ENCODE measurements around the gene BROX. TPM values are rescaled to one million over a fixed set of nuclear protein-coding genes. Genes with fewer than 3 reads are reported as not detected.

BROX gene
- polyA plus RNA-seq, 2 of the 4 experiments (the other 2 are of a cell fraction): 9.9 to 20.1 TPM

GRCh38 chr1:222777977-222778376 lies 65.6 kb downstream of the BROX start:
- Histone ChIP-seq H3K9me3 (no peaks in the 10 kb centered on the region), H3K27ac (peak overlapping the region in 1 of 2 experiments; percentile 51; a peak in 1 of 6 replicates), H3K4me1 (peaks cover 15% of the 10 kb centered on the region), H3K4me3 (no peak overlapping the region), H3K4me2 (peak overlapping the region; percentile 56)
- FAIRE-seq (peak; percentile 68), ATAC-seq (no peak), DNase-seq (ENCODE audit: low read depth in 1 of 2, low spot score in 1 of 2) (peak in 1 of 2 experiments; percentile 36)
- POLR2A ChIA-PET: no interaction called here
- WGBS (ENCODE audit: missing lambda C conversion rate): 4% methylated on average over 2 of the region's 2 CpGs
- CTCF ChIA-PET: interaction anchor here (0.5 kb wide), 1 partner anchor 355 kb away, joined by 3 read pairs; no protein-coding TSS in a partner anchor
- TF ChIP-seq FOSL2 (IDR thresholded peaks at IDR 0.05): no peak
- TF ChIP-seq FOSL2 (CRISPR knock-in tag; IDR thresholded peaks at IDR 0.05): peak; percentile 39
- no peak for TF ChIP-seq RFX5 (IDR thresholded peaks at IDR 0.05)
- TF ChIP-seq MAZ (IDR thresholded peaks at IDR 0.05; ENCODE audit: borderline replicate concordance, low read depth, low read length): no peak
- TF ChIP-seq BCL3 (IDR thresholded peaks at IDR 0.05): no peak
- TF ChIP-seq CEBPB (IDR thresholded peaks at IDR 0.05): peak; percentile 58 to 74; a peak in 3 of 4 replicates
- no peak for TF ChIP-seq RNF2 (IDR thresholded peaks at IDR 0.05; ENCODE audit: borderline replicate concordance, low read depth)
- TF ChIP-seq JUNB (IDR thresholded peaks at IDR 0.05): no peak
- TF ChIP-seq PBX3 (IDR thresholded peaks at IDR 0.05): no peak

GRCh38 chr1:222781251-222781650 lies 68.9 kb downstream of the BROX start:
- no peak overlapping the region for H3K4me3 ChIP-seq
- no peaks in the 10 kb centered on the region for H3K9me3 ChIP-seq
- DNase-seq (ENCODE audit: low read depth in 1 of 2, low spot score in 1 of 2) (no peak), FAIRE-seq (no peak), ATAC-seq (no peak)
- H3K4me1 ChIP-seq: peaks cover 20% of the 10 kb centered on the region
- TF ChIP-seq NPAS2 (CRISPR knock-in tag; IDR thresholded peaks at IDR 0.05; ENCODE audit: borderline replicate concordance) (no peak), ZSCAN20 (CRISPR knock-in tag; IDR thresholded peaks at IDR 0.05) (no peak), MAX (IDR thresholded peaks at IDR 0.05) (no peak), BCL3 (IDR thresholded peaks at IDR 0.05) (no peak), RNF2 (IDR thresholded peaks at IDR 0.05; ENCODE audit: borderline replicate concordance, low read depth) (no peak), E2F6 (IDR thresholded peaks at IDR 0.05; ENCODE audit: borderline replicate concordance, low read depth) (no peak)
- POLR2A ChIA-PET: no interaction called here
- H3K27ac ChIP-seq: no peak overlapping the region
- CTCF ChIA-PET: no interaction called here
- H3K4me2 ChIP-seq: no peak overlapping the region
- 18% methylated on average over 4 of the region's 4 CpGs for WGBS (ENCODE audit: missing lambda C conversion rate)

GRCh38 chr1:222783051-222783450 lies 70.7 kb downstream of the BROX start:
- H3K9me3 ChIP-seq: no peaks in the 10 kb centered on the region
- H3K4me1 ChIP-seq: peaks cover 7% of the 10 kb centered on the region
- H3K27ac ChIP-seq: no peak overlapping the region
- H3K4me3 ChIP-seq: no peak overlapping the region
- DNase-seq (ENCODE audit: low read depth in 1 of 2, low spot score in 1 of 2): no peak
- H3K4me2 ChIP-seq: no peak overlapping the region
- no peak for FAIRE-seq
- ChIA-PET CTCF (interaction anchor here (1.2 to 1.5 kb wide), 3 partner anchors 307 to 451 kb away, joined by 3 to 4 read pairs (median 3); no protein-coding TSS in a partner anchor), POLR2A (no interaction called here)
- no peak for ATAC-seq
- TF ChIP-seq CBX2 (IDR thresholded peaks at IDR 0.05; ENCODE audit: borderline replicate concordance, low read depth) (no peak), REST (IDR thresholded peaks at IDR 0.05) (no peak), MAFK (IDR thresholded peaks at IDR 0.05; ENCODE audit: partially characterized antibody) (no peak), EHMT2 (IDR thresholded peaks at IDR 0.05; ENCODE audit: low read depth) (no peak), PHF8 (IDR thresholded peaks at IDR 0.05; ENCODE audit: borderline replicate concordance, low read depth) (no peak), BHLHE40 (IDR thresholded peaks at IDR 0.05; ENCODE audit: low read depth, low read length) (no peak), FOSL2 (IDR thresholded peaks at IDR 0.05) (no peak), FOSL2 (CRISPR knock-in tag; IDR thresholded peaks at IDR 0.05) (no peak), CTCF (IDR thresholded peaks at IDR 0.05) (no peak), HEYL (CRISPR knock-in tag; IDR thresholded peaks at IDR 0.05) (no peak), SMC3 (IDR thresholded peaks at IDR 0.05) (no peak), CEBPB (IDR thresholded peaks at IDR 0.05) (no peak), HDAC2 (IDR thresholded peaks at IDR 0.05) (no peak), CHD2 (IDR thresholded peaks at IDR 0.05; ENCODE audit: low read length, partially characterized antibody) (no peak)
